ENCODE data around the gene NUFIP1. TPM values are rescaled to one million over a fixed set of nuclear protein-coding genes. Genes with fewer than 3 reads are reported as not detected.

The NUFIP1 gene
- total and polyA plus RNA-seq, 2 experiments from 2014 or later = 7.7 to 23.9 TPM

- H3K79me2 ChIP-seq (replicated peaks; ENCODE audit: insufficient read depth) = peaks cover 30% of the 10 kb centered on the region
- no peaks in the 10 kb centered on the region for H3K27me3 ChIP-seq (ENCODE audit: insufficient read depth)
- peak; percentile 86 for ATAC-seq
- no peak overlapping the region for H2AFZ ChIP-seq
- H3K27ac ChIP-seq (ENCODE audit: low read depth) = no peak overlapping the region
- H4K20me1 ChIP-seq (replicated peaks; ENCODE audit: insufficient read depth) = peaks cover 9% of the 10 kb centered on the region
- peaks cover 18% of the 10 kb centered on the region for H3K36me3 ChIP-seq (ENCODE audit: insufficient read depth)
- no peaks in the 10 kb centered on the region for H3K9me2 ChIP-seq (ENCODE audit: insufficient read depth)
- H3K4me2 ChIP-seq = no peak overlapping the region
- no peak overlapping the region for H3K27ac Mint-ChIP-seq
- H3F3A ChIP-seq (replicated peaks; ENCODE audit: low read depth) = no peaks in the 10 kb centered on the region
- H3K36me3 Mint-ChIP-seq (ENCODE audit: low read depth) = peaks cover 32% of the 10 kb centered on the region
- peak; percentile 68 to 92 for TF ChIP-seq CTCF (conservative IDR thresholded peaks at IDR 0.05; ENCODE audit: low read depth in 2 of 2)
- TF ChIP-seq NANOG (IDR thresholded peaks at IDR 0.05; ENCODE audit: borderline replicate concordance) = no peak
- H3K4me1 Mint-ChIP-seq = peaks cover 3% of the 10 kb centered on the region
- 0 out of 2 replicates have a peak, but pooled peaks cover 4% of the 10 kb centered on the region for H3K4me1 ChIP-seq (ENCODE audit: insufficient read depth)
- DNase-seq (ENCODE audit: low spot score) = peak; percentile 87
- no peak overlapping the region for H3K4me3 ChIP-seq
- H3K27me3 Mint-ChIP-seq (ENCODE audit: insufficient read depth, low read depth, poor library complexity) = peaks cover 2% of the 10 kb centered on the region
- no peak overlapping the region for H3K4me3 Mint-ChIP-seq
- H3K9me3 Mint-ChIP-seq = peaks cover 5% of the 10 kb centered on the region; the same call in 2 of the 3 replicates
These were observed 19.5 kb downstream of the NUFIP1 start for GRCh38 chr13:44969551-44970484.

- Mint-ChIP-seq H3K27ac (no peak overlapping the region), H3K36me3 (ENCODE audit: low read depth) (peaks cover 46% of the 10 kb centered on the region), H3K4me1 (peaks cover 3% of the 10 kb centered on the region), H3K4me3 (no peak overlapping the region), H3K27me3 (ENCODE audit: insufficient read depth, low read depth, poor library complexity) (peaks cover 2% of the 10 kb centered on the region), H3K9me3 (peaks cover 13% of the 10 kb centered on the region)
- Histone ChIP-seq H3K4me1 (ENCODE audit: insufficient read depth) (0 out of 2 replicates have a peak, but pooled peaks cover 4% of the 10 kb centered on the region), H2AFZ (no peak overlapping the region), H3K79me2 (replicated peaks; ENCODE audit: insufficient read depth) (peaks cover 30% of the 10 kb centered on the region), H3K9me2 (ENCODE audit: insufficient read depth) (no peaks in the 10 kb centered on the region; the same call in 1 of the 2 replicates), H3F3A (replicated peaks; ENCODE audit: low read depth) (no peaks in the 10 kb centered on the region), H3K4me3 (no peak overlapping the region), H4K20me1 (replicated peaks; ENCODE audit: insufficient read depth) (peaks cover 5% of the 10 kb centered on the region), H3K27me3 (ENCODE audit: insufficient read depth) (no peaks in the 10 kb centered on the region), H3K27ac (ENCODE audit: low read depth) (no peak overlapping the region), H3K36me3 (ENCODE audit: insufficient read depth) (peaks cover 30% of the 10 kb centered on the region), H3K4me2 (no peak overlapping the region)
- DNase-seq (ENCODE audit: low spot score) (no peak), ATAC-seq (no peak)
- TF ChIP-seq EZH2phosphoT487 (IDR thresholded peaks at IDR 0.05; ENCODE audit: unreplicated experiment) = no peak
- no peak for TF ChIP-seq ZNF462 (CRISPR knock-in tag; IDR thresholded peaks at IDR 0.05)
- TF ChIP-seq POLR2AphosphoS5 (IDR thresholded peaks at IDR 0.05; ENCODE audit: low read depth) = no peak
- TF ChIP-seq, protein P1, sequence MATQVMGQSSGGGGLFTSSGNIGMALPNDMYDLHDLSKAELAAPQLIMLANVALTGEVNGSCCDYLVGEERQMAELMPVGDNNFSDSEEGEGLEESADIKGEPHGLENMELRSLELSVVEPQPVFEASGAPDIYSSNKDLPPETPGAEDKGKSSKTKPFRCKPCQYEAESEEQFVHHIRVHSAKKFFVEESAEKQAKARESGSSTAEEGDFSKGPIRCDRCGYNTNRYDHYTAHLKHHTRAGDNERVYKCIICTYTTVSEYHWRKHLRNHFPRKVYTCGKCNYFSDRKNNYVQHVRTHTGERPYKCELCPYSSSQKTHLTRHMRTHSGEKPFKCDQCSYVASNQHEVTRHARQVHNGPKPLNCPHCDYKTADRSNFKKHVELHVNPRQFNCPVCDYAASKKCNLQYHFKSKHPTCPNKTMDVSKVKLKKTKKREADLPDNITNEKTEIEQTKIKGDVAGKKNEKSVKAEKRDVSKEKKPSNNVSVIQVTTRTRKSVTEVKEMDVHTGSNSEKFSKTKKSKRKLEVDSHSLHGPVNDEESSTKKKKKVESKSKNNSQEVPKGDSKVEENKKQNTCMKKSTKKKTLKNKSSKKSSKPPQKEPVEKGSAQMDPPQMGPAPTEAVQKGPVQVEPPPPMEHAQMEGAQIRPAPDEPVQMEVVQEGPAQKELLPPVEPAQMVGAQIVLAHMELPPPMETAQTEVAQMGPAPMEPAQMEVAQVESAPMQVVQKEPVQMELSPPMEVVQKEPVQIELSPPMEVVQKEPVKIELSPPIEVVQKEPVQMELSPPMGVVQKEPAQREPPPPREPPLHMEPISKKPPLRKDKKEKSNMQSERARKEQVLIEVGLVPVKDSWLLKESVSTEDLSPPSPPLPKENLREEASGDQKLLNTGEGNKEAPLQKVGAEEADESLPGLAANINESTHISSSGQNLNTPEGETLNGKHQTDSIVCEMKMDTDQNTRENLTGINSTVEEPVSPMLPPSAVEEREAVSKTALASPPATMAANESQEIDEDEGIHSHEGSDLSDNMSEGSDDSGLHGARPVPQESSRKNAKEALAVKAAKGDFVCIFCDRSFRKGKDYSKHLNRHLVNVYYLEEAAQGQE (IDR thresholded peaks at IDR 0.05; ENCODE audit: unreplicated experiment) = no peak
- no peak for TF ChIP-seq EZH2 (IDR thresholded peaks at IDR 0.05; ENCODE audit: low read depth, unreplicated experiment)
- no peak for TF ChIP-seq ZNF114 (CRISPR knock-in tag; IDR thresholded peaks at IDR 0.05)
- TF ChIP-seq CREB1 (CRISPR knock-in tag; IDR thresholded peaks at IDR 0.05; ENCODE audit: low read depth) = no peak
These were observed 20.8 kb downstream of the NUFIP1 start for GRCh38 chr13:44968434-44968815.
